PC-3 (cell line): Measurements from ENCODE around the gene RBBP8. TPM values are rescaled to one million over a fixed set of nuclear protein-coding genes. Genes with fewer than 3 reads are reported as not detected.

Source experiments
- ATAC-seq: fragments of 200-7000 bp; cut with Tn5 transposase; 2 replicates; pipeline ENCODE4 v1.9.1; 2020; ENCODE audit warnings: mild to moderate bottlenecking, moderate library complexity
- BruUV-seq: library from RNA; stranded (reverse); fragments of 400-500 nt; replicated peaks from 2 replicates; lab custom pipeline; 2021; lab: Mats Ljungman, UMichigan
- CTCF ChIA-PET: fragments of 300-600 bp; sonication (Branson Sonifier 250); formaldehyde crosslinking; loops from one replicate; lab custom pipeline; 2022; ENCODE audit warnings: antibody characterized with exemption; lab: Charles Lee
- POLR2A ChIA-PET: fragments of 300-600 bp; sonication (Branson Sonifier 250); formaldehyde crosslinking; loops from one replicate; lab custom pipeline; 2022; ENCODE audit warnings: antibody characterized with exemption; ENCODE audit not compliant: unreplicated experiment; lab: Charles Lee
- DNase-seq: peaks from one replicate; pipeline ENCODE4 v3.0.0-alpha.2; 2015
- H2AFZ ChIP-seq: fragments of 300-600 bp; sonication (generic); 2 replicates; pipeline ENCODE4 v1.6.0; 2016; ENCODE audit warnings: antibody characterized with exemption, low read length
- H3F3A ChIP-seq: fragments of 300-600 bp; sonication (generic); one replicate; pipeline ENCODE4 v1.6.0; 2017; ENCODE audit warnings: antibody characterized with exemption, low read length, control low read depth, mild to moderate bottlenecking; ENCODE audit not compliant: unreplicated experiment
- H3K27ac ChIP-seq: fragments of 300-600 bp; sonication (generic); 2 replicates; pipeline ENCODE4 v1.5.1; 2016; ENCODE audit warnings: mild to moderate bottlenecking, low read length
- H3K27me3 ChIP-seq: fragments of 300-600 bp; sonication (generic); 2 replicates; pipeline ENCODE4 v1.6.1; 2016; ENCODE audit warnings: low read length, mixed read lengths
- H3K36me3 ChIP-seq: fragments of 300-600 bp; sonication (generic); 2 replicates; pipeline ENCODE4 v1.6.1; 2016; ENCODE audit warnings: low read depth, mixed run types, low read length, mixed read lengths
- H3K4me1 ChIP-seq: fragments of 300-600 bp; sonication (generic); 2 replicates; pipeline ENCODE4 v1.5.1; 2016; ENCODE audit warnings: low read length; ENCODE audit not compliant: insufficient read depth
- H3K4me2 ChIP-seq: fragments of 300-600 bp; sonication (generic); 2 replicates; pipeline ENCODE4 v1.6.0; 2016; ENCODE audit warnings: low read length
- H3K4me3 ChIP-seq: fragments of 300-600 bp; sonication (generic); 2 replicates; pipeline ENCODE4 v1.5.1; 2016; ENCODE audit warnings: mild to moderate bottlenecking, low read length, mixed read lengths
- H3K79me2 ChIP-seq: fragments of 300-600 bp; sonication (generic); 2 replicates; pipeline ENCODE4 v1.6.1; 2017; ENCODE audit warnings: low read length, mixed read lengths
- H3K9ac ChIP-seq: fragments of 300-600 bp; sonication (generic); 2 replicates; pipeline ENCODE4 v1.6.0; 2016; ENCODE audit warnings: mild to moderate bottlenecking, low read length
- H3K9me2 ChIP-seq: fragments of 300-600 bp; sonication (generic); replicated peaks from 2 replicates; pipeline ENCODE4 v1.6.1; 2016; ENCODE audit warnings: mixed run types, low read length, mixed read lengths
- H3K9me3 ChIP-seq: fragments of 300-600 bp; sonication (generic); 2 replicates; pipeline ENCODE4 v1.6.1; 2016; ENCODE audit warnings: low read length, mixed read lengths
- H4K20me1 ChIP-seq: fragments of 300-600 bp; sonication (generic); 2 replicates; pipeline ENCODE4 v1.6.1; 2016; ENCODE audit warnings: low read length, mixed read lengths
- EZH2 ChIP-seq: fragments of 300-600 bp; sonication (generic); IDR thresholded peaks from one replicate; pipeline ENCODE4 v1.6.1; 2017; ENCODE audit warnings: antibody characterized with exemption, mild to moderate bottlenecking, low read length; ENCODE audit not compliant: unreplicated experiment
- EZH2phosphoT487 ChIP-seq: fragments of 300-600 bp; sonication (generic); IDR thresholded peaks from 2 replicates; pipeline ENCODE4 v1.6.1; 2018; ENCODE audit warnings: mild to moderate bottlenecking, antibody characterized with exemption, low read length, borderline replicate concordance
- intact Hi-C: fragments of 100-400 bp; cut with micrococcal nuclease; formaldehyde crosslinking; loops from 2 replicates; pipeline ENCODE4 v1.9.0; 2023
- total RNA-seq: library from RNA; depleted of rRNA; stranded (reverse); fragments of >200 nt; gene quantifications from 2 replicates; pipeline ENCODE4 v1.2.3, GENCODE V29; 2014
- TF ChIP-seq, protein P1 (sequence below): fragments of 300-600 bp; sonication (generic); conservative IDR thresholded peaks from 2 replicates; pipeline ENCODE4 v1.5.1; 2017; ENCODE audit warnings: antibody characterized with exemption, low read depth, mild to moderate bottlenecking, low read length

The RBBP8 gene
- total RNA-seq, 1 experiment from 2014 or later: 31.9 TPM

DNA sequence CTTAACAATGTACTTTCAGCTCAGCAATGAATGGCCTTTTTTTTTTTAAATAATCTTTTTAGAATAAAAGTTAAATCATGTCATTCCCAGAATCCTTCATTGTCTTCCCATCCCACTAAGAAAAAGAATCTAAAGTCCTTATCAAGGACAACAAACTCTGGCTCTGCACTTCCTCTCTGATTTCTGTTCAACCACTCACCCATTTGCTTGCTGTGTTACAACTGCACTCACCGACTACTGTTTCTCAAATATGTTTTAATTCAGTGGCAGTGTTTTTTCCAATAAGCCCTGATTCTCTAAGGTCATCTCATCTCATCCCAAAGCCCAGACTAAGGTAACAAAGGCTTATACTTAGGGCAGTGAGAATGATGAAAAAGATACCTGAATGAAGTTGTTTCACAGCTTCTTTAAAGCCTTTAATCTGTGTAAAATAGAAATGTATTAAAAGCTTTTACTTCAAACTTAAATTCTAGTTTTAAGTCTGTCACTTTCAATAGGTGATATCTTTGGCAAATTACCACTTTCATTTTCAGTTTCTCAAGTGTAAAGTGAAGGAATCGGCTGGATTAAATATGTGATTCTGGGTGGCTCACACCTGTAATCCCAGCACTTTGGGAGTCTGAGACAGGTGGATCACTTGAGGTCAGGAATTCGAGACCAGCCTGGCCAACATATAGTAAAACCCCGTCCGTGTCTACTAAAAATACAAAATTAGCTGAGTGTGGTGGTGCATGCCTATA lies 87.6 kb downstream of the RBBP8 start:
- no peaks in the 10 kb centered on the region for H3K27me3 ChIP-seq
- H3K36me3 ChIP-seq: peaks cover 13% of the 10 kb centered on the region
- no peaks in the 10 kb centered on the region for H3K79me2 ChIP-seq
- CTCF ChIA-PET: no interaction called here
- BruUV-seq: no TSS peak
- no peaks in the 10 kb centered on the region for H3F3A ChIP-seq
- H4K20me1 ChIP-seq: no peaks in the 10 kb centered on the region
- H2AFZ ChIP-seq: no peak overlapping the region
- intact Hi-C loops: no loop called here
- ATAC-seq: no peak
- no peak for DNase-seq
- no peaks in the 10 kb centered on the region for H3K9me3 ChIP-seq
- TF ChIP-seq, protein P1, sequence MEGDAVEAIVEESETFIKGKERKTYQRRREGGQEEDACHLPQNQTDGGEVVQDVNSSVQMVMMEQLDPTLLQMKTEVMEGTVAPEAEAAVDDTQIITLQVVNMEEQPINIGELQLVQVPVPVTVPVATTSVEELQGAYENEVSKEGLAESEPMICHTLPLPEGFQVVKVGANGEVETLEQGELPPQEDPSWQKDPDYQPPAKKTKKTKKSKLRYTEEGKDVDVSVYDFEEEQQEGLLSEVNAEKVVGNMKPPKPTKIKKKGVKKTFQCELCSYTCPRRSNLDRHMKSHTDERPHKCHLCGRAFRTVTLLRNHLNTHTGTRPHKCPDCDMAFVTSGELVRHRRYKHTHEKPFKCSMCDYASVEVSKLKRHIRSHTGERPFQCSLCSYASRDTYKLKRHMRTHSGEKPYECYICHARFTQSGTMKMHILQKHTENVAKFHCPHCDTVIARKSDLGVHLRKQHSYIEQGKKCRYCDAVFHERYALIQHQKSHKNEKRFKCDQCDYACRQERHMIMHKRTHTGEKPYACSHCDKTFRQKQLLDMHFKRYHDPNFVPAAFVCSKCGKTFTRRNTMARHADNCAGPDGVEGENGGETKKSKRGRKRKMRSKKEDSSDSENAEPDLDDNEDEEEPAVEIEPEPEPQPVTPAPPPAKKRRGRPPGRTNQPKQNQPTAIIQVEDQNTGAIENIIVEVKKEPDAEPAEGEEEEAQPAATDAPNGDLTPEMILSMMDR: no peak
- TF ChIP-seq EZH2: no peak
- no peak for TF ChIP-seq EZH2phosphoT487
- no peak overlapping the region for H3K4me3 ChIP-seq
- H3K27ac ChIP-seq: no peak overlapping the region
- POLR2A ChIA-PET: interaction anchor here (0.6 kb wide), 1 partner anchor 1342 kb away, joined by 5 read pairs; no protein-coding TSS in a partner anchor
- no peaks in the 10 kb centered on the region for H3K9me2 ChIP-seq
- no peaks in the 10 kb centered on the region for H3K4me1 ChIP-seq
- H3K9ac ChIP-seq: no peak overlapping the region
- no peak overlapping the region for H3K4me2 ChIP-seq

DNA sequence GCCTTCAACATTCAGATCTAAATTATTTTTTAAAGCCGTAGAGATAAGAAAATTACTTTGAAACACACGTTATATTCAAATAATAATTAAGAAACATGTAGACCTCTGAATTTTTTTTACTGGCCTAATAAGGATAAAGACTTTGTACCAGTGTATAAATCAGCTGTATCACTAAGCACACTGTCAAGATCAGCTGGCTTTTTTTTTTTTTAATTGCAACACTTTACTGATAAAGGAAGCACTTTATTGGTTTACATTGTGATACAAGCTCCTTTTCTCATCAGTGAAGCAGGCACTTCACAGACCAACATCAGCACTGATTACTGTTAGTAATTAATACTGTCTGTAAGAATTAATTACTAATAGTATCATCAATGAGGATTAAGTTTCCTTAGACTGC lies 88.5 kb downstream of the RBBP8 start:
- no peak for DNase-seq
- Histone ChIP-seq H3K4me3 (no peak overlapping the region), H3K4me2 (no peak overlapping the region), H3K27ac (no peak overlapping the region), H3F3A (no peaks in the 10 kb centered on the region), H3K4me1 (no peaks in the 10 kb centered on the region), H3K9me2 (no peaks in the 10 kb centered on the region), H4K20me1 (no peaks in the 10 kb centered on the region), H3K36me3 (peaks cover 14% of the 10 kb centered on the region), H2AFZ (no peak overlapping the region), H3K79me2 (no peaks in the 10 kb centered on the region), H3K9ac (no peak overlapping the region), H3K27me3 (no peaks in the 10 kb centered on the region), H3K9me3 (no peaks in the 10 kb centered on the region)
- POLR2A ChIA-PET: no interaction called here
- ATAC-seq: no peak
- intact Hi-C loops: no loop called here
- CTCF ChIA-PET: no interaction called here
- BruUV-seq: no TSS peak
- TF ChIP-seq, protein P1: no peak
- TF ChIP-seq EZH2phosphoT487: no peak
- no peak for TF ChIP-seq EZH2

DNA sequence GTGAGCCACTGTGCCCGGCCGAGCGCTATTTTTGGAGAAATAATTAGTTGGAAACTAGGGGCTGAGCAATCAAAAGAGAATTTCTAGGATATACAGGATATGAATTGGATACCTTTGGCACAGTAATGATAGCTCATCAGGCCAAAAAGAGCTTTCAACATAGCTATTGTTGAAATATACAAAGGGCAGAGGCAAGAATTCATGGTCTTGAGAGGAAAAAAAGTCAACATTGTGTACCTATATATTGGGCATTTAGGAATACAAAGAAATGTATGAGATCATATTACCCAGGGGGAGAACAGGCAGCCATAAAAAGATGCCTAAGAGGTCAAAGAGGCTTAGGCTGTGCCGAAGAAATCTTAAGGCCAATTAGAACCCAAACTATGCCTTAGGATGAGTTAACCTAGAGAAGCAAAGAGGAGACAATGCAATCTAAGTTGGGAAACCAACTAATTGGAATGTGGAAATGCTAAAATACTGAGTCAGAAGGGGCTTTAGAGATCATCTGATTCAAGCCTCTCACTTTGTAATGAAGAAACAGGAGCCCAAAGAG lies 99.0 kb downstream of the RBBP8 start:
- Histone ChIP-seq H3K4me3 (no peak overlapping the region), H3K36me3 (peaks cover 4% of the 10 kb centered on the region; the same call in 1 of the 2 replicates), H3K79me2 (no peaks in the 10 kb centered on the region), H2AFZ (no peak overlapping the region), H4K20me1 (no peaks in the 10 kb centered on the region), H3K9me3 (no peaks in the 10 kb centered on the region), H3F3A (no peaks in the 10 kb centered on the region), H3K9me2 (no peaks in the 10 kb centered on the region), H3K4me2 (peak overlapping the region; percentile 52), H3K9ac (no peak overlapping the region), H3K27ac (peak overlapping the region; percentile 23), H3K4me1 (peaks cover 17% of the 10 kb centered on the region), H3K27me3 (no peaks in the 10 kb centered on the region)
- TF ChIP-seq, protein P1: no peak
- TF ChIP-seq EZH2phosphoT487: no peak
- no peak for TF ChIP-seq EZH2
- DNase-seq: peak; percentile 52
- POLR2A ChIA-PET: interaction anchor here (0.7 kb wide), 1 partner anchor 329 kb away, joined by 4 read pairs; no protein-coding TSS in a partner anchor
- intact Hi-C loops: loop anchor here (5.0 to 10.0 kb wide), 3 partner anchors 100 to 473 kb away; partner anchors contain the start of gene RMC1
- BruUV-seq: no TSS peak
- ATAC-seq: no peak; the same call in 1 of the 2 replicates
- CTCF ChIA-PET: interaction anchor here (0.6 to 1.0 kb wide), 4 partner anchors 100 to 380 kb away, joined by 3 to 5 read pairs (median 3); no protein-coding TSS in a partner anchor
